LNCAP (cell line): ENCODE measurements around the gene XPO5.

Experiments used
- TF ChIP-seq, protein P1 (sequence below): fragments of 450-650 bp; IDR thresholded peaks from 2 replicates; pipeline ENCODE4 v1.5.1; 2017; ENCODE audit warnings: mild to moderate bottlenecking

Gene XPO5

DNA sequence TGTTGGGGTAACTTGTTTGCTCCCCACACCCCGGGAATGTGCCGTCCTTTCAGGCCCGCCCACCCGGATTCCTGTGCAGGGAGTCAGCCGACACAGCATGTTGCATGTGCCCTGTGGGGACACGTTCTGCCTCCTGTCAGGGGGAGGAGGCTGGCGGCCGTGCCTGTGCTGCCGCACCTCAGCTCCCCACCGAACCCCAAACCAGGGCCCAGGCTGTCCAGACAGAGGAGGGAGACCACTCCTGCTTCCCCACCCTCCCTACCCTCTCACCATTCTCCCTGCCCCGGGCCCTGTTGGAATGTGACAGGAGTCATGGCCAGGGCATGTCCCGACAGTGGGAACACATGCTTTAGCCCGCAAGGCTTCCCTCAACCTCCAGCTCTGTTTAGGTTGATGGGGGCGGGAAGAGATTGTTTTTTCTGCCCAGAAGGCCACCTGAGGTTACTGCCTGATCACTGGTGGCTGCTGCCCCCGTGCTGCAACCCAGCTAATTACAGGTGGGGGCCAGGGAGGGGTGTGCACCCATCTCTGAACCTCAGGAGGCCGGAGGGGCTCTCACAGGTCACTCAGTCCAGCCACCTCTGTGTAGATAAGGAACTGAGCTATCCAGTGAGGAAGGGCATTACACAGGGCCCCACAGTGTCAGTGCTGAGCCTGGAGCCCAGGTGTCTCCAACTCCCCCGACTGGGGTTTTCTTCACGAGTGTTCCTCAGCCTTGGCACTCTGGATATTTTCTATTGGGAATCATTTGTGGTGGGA, 79.3 kb downstream of the XPO5 start:
- TF ChIP-seq, protein P1, sequence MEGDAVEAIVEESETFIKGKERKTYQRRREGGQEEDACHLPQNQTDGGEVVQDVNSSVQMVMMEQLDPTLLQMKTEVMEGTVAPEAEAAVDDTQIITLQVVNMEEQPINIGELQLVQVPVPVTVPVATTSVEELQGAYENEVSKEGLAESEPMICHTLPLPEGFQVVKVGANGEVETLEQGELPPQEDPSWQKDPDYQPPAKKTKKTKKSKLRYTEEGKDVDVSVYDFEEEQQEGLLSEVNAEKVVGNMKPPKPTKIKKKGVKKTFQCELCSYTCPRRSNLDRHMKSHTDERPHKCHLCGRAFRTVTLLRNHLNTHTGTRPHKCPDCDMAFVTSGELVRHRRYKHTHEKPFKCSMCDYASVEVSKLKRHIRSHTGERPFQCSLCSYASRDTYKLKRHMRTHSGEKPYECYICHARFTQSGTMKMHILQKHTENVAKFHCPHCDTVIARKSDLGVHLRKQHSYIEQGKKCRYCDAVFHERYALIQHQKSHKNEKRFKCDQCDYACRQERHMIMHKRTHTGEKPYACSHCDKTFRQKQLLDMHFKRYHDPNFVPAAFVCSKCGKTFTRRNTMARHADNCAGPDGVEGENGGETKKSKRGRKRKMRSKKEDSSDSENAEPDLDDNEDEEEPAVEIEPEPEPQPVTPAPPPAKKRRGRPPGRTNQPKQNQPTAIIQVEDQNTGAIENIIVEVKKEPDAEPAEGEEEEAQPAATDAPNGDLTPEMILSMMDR = peak; percentile 42; the same call in 1 of the 2 replicates

DNA sequence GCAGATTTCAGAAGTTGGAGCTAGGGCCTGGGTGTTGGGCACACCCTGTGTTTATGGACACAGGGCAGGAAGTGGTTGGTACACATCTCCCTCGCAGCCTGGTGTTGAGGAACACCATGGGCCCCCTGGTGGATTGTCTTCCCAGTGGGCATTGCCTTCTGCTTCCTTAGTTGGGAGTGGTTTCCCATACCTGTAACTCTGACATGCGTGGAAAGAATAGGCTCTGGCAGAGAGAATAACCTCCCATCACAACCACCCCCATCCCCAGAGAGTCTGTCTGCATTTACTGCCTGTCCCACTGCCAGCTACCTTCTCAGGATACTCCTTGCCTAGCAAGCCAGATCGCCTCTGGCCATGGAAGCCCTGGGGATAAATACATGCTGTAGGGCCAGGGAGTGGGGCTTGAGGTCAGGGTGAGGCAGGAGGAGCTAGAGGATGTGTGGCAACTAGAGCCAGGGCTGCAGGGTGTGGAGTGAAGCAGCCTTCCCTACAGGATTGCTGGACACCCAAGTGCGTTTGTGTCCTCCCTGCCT, 80.4 kb downstream of the XPO5 start:
- TF ChIP-seq, protein P1 = no peak

DNA sequence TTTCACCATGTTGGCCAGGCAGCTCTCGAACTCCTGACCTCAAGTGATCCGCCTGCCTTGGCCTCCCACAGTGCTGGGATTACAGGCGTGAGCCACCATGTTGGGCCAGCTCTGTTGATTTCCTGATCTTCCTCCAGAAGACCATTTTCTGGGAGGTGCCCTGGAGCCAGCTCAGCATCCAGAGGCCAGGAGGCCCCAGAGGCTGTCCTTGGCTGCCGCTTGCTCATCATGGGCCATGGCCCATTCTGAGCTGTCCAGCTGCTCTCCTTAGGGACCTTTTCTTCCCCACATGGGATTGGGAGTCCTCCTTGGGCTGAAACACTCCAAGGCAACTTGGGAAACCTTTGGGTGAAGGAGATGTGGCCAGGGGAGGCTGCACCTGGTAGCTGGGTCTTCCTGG, 81.1 kb downstream of the XPO5 start:
- TF ChIP-seq, protein P1 = no peak

DNA sequence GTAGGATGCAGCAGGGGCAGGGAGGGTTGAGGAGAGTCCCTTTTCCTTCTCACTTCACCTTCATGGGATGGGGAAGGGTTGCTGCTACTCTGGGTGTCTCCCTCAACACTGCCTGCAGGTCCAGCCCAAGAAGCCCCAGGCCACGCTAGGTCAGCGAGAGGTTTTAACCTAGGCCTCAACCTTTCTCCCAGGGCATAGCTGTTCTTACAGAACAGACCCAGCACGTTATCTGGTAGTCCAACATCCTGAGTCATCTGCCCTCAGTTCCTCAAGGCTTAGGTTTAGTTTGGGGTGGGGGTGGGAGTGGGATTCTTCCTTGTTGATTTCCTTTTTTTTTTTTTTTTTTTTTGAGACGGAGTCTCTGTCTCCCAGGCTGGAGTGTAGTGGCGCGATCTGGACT, 81.5 kb downstream of the XPO5 start:
- TF ChIP-seq, protein P1 = no peak

DNA sequence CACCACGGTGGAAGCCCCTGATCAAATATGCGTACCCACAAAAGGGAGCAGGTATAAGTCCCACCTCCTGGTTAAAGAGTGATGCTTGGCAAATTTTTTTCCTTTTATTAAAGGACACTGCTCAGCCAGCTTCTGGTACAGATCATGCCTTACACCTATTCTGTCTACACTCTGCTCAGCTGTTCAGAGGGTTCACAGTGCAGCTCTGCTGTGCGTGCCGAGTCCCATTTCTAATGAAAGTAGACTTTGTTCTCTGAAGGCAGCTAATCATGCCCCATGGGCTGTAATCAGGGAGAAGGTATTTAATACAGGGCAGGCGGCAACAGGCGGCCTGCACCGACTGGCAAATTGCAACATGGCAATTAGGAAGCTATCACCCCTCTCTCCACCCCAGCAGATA, 82.0 kb downstream of the XPO5 start:
- TF ChIP-seq, protein P1 = no peak

DNA sequence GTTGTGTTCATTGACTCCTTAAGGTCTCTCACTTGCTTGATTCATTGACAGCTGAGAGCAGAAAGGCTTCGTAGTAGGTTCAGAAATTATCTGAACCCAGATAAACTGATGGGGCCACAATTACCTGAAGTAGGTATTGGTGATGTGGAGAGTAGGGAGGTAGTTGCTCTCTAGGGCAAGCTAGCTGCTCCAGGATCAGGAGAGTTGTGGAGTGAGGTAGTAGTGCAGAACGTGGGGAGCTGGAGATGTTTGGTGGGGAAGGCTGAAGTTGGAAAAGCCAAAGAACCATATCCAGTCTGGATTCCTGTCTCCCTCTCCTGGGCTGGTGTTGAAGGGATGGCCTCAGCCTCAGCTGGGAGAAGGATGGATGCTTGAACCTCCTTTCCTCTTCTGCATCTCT, 82.6 kb downstream of the XPO5 start:
- TF ChIP-seq, protein P1 = no peak

DNA sequence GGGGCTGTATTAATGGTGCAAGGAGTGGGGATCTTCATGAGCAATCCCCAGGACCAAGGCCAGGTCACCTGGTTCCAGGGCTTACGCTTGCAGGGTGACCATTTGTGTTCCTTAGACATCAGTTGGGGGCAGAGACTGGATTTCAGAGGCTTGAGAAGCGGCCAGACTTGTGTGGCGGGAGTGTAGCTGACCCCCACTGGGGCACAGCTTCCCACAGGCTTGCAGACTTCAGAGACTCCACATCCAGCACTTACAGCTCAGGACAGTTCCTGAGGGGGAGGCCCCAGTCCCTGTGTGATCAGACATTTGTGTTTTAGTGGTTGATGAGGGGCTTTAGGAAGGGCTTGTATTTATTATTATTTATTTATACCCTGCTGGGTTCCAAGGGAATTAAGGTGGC, 83.2 kb downstream of the XPO5 start:
- TF ChIP-seq, protein P1 = no peak
